Measurements from ENCODE around the gene GABRB2.

GABRB2 gene

DNA sequence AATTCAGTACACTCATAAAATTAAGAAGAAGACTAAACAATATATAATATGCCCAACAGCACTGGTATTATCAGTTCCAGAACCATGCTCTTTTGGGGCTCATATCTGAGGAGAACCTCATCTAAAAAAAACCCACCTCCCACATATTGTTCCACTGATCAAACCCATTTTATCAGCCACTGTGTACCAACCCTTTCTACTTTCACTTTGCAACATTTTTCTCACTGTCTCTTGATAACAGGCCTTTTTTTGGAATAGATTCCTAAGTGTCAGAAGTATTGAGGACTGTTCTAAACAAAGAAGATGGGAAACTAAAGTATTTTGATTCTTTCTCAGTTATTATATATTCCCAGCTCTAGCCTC is 173.2 kb downstream of the GABRB2 start:
- H3K27ac ChIP-seq (ENCODE audit: low read length, poor library complexity, severe bottlenecking), result no peak overlapping the region
- DNase-seq, result no peak
- H2BK15ac ChIP-seq (ENCODE audit: low read depth, poor library complexity, severe bottlenecking), result no peak overlapping the region
- no peak overlapping the region for H4K91ac ChIP-seq (ENCODE audit: low read length)
- H3K36me3 ChIP-seq (ENCODE audit: control insufficient read depth in 1 of 2, insufficient read depth in 2 of 2, low read depth in 1 of 2, low read length in 2 of 2), result no peaks in the 10 kb centered on the region
- no peak overlapping the region for H3K14ac ChIP-seq (ENCODE audit: low read length in 2 of 2)
- H3K4me2 ChIP-seq (ENCODE audit: low read length, poor library complexity, severe bottlenecking), result no peak overlapping the region
- no peak overlapping the region for H2BK5ac ChIP-seq (ENCODE audit: low read depth, low read length, poor library complexity, severe bottlenecking)
- H3K9ac ChIP-seq (ENCODE audit: low read length), result no peak overlapping the region
- no peak overlapping the region for H2AFZ ChIP-seq (ENCODE audit: low read depth, low read length)
- H3K4me1 ChIP-seq (ENCODE audit: control insufficient read depth, insufficient read depth, low read depth, low read length), result no peaks in the 10 kb centered on the region
- H3K23ac ChIP-seq (ENCODE audit: low read length in 2 of 2), result no peak overlapping the region
- no peak overlapping the region for H3K18ac ChIP-seq (ENCODE audit: low read depth in 1 of 2, low read length in 2 of 2)
- no peak overlapping the region for H2BK120ac ChIP-seq (ENCODE audit: low read depth, low read length)
- no peak overlapping the region for H3K4me3 ChIP-seq (ENCODE audit: insufficient read depth in 1 of 2, low read depth in 1 of 2, low read length in 2 of 2)
- no peaks in the 10 kb centered on the region for H3K9me3 ChIP-seq (ENCODE audit: control insufficient read depth, low read length)
- H3K79me1 ChIP-seq (replicated peaks; ENCODE audit: low read length, poor library complexity, severe bottlenecking), result no peaks in the 10 kb centered on the region
- no peaks in the 10 kb centered on the region for H3K27me3 ChIP-seq (ENCODE audit: control insufficient read depth in 1 of 2, insufficient read depth in 1 of 2, low read length in 2 of 2)
- no peak overlapping the region for H4K8ac ChIP-seq (ENCODE audit: low read length)
- H2BK12ac ChIP-seq (ENCODE audit: low read length in 2 of 2), result no peak overlapping the region
- H3K4ac ChIP-seq (ENCODE audit: low read depth in 1 of 2, low read length in 2 of 2), result no peak overlapping the region
- no peak overlapping the region for H2AK5ac ChIP-seq (ENCODE audit: low read length, severe bottlenecking)

DNA sequence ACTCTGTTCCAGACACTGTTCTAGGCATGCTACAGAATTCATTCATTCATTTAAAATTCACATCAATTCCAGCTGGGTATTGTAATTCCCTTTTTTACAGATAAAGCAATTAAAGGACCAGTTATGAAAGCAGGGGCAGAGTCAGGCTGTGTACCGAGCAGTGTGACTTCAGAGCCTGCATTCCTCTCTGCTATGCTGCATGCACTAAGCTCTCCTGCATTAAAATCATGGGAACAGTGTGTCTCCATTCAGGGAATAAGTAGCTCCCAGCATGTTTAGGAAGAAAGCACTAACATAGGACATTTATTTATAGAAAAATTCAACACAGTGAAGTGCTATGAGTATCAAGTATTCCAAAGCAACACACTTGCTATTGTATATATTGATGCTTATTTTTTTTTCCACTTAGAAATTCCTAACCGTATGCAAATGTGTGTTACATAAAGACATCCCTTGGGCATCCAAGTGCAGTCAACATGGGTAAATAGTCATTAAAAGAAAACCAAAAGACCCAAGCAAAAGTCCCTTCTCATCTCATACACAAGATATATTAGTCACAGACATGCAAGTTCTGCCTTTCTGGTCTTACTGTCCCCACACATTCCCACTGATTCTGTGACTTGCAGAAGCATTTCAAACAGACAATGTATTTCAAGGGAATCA is 173.7 kb downstream of the GABRB2 start:
- Histone ChIP-seq H2AFZ (ENCODE audit: low read depth, low read length) (no peak overlapping the region), H4K8ac (ENCODE audit: low read length) (no peak overlapping the region), H3K79me1 (replicated peaks; ENCODE audit: low read length, poor library complexity, severe bottlenecking) (no peaks in the 10 kb centered on the region), H3K4me1 (ENCODE audit: control insufficient read depth, insufficient read depth, low read depth, low read length) (no peaks in the 10 kb centered on the region), H2AK5ac (ENCODE audit: low read length, severe bottlenecking) (no peak overlapping the region), H3K23ac (ENCODE audit: low read length in 2 of 2) (no peak overlapping the region), H4K91ac (ENCODE audit: low read length) (no peak overlapping the region), H3K36me3 (ENCODE audit: control insufficient read depth in 1 of 2, insufficient read depth in 2 of 2, low read depth in 1 of 2, low read length in 2 of 2) (no peaks in the 10 kb centered on the region), H2BK120ac (ENCODE audit: low read depth, low read length) (no peak overlapping the region), H2BK5ac (ENCODE audit: low read depth, low read length, poor library complexity, severe bottlenecking) (no peak overlapping the region), H3K27ac (ENCODE audit: low read length, poor library complexity, severe bottlenecking) (no peak overlapping the region), H3K4me2 (ENCODE audit: low read length, poor library complexity, severe bottlenecking) (no peak overlapping the region), H3K4me3 (ENCODE audit: insufficient read depth in 1 of 2, low read depth in 1 of 2, low read length in 2 of 2) (no peak overlapping the region), H3K9ac (ENCODE audit: low read length) (no peak overlapping the region), H2BK12ac (ENCODE audit: low read length in 2 of 2) (no peak overlapping the region), H3K14ac (ENCODE audit: low read length in 2 of 2) (no peak overlapping the region), H3K27me3 (ENCODE audit: control insufficient read depth in 1 of 2, insufficient read depth in 1 of 2, low read length in 2 of 2) (no peaks in the 10 kb centered on the region), H3K4ac (ENCODE audit: low read depth in 1 of 2, low read length in 2 of 2) (no peak overlapping the region), H3K18ac (ENCODE audit: low read depth in 1 of 2, low read length in 2 of 2) (no peak overlapping the region), H2BK15ac (ENCODE audit: low read depth, poor library complexity, severe bottlenecking) (no peak overlapping the region), H3K9me3 (ENCODE audit: control insufficient read depth, low read length) (no peaks in the 10 kb centered on the region)
- WGBS, result 75% methylated on average over 2 of the region's 2 CpGs
- no peak for DNase-seq

DNA sequence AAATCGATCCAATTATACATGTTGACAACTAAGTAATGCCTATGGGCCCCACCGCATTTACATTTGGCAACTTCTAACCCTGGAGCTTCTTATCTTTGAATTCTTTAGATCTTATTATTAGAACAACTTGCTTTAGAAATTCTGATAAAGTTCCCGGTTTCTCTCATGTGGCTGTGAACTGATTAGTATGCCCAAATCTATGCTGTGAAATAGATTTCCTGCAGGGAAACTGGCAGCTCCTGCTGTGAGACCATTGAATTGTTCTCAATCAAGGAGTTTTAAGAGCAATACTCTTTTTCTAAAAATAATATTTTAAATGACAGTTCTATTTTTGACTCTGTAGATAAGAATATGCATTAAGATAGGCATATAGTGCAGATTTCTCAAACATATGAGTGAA is 177.5 kb downstream of the GABRB2 start:
- no peak overlapping the region for H4K8ac ChIP-seq (ENCODE audit: low read length)
- H3K14ac ChIP-seq (ENCODE audit: low read length in 2 of 2), result no peak overlapping the region
- no peak overlapping the region for H2BK5ac ChIP-seq (ENCODE audit: low read depth, low read length, poor library complexity, severe bottlenecking)
- H3K4me3 ChIP-seq (ENCODE audit: insufficient read depth in 1 of 2, low read depth in 1 of 2, low read length in 2 of 2), result no peak overlapping the region
- no peak overlapping the region for H2BK120ac ChIP-seq (ENCODE audit: low read depth, low read length)
- H2AK5ac ChIP-seq (ENCODE audit: low read length, severe bottlenecking), result no peak overlapping the region
- H3K27me3 ChIP-seq (ENCODE audit: control insufficient read depth in 1 of 2, insufficient read depth in 1 of 2, low read length in 2 of 2), result no peaks in the 10 kb centered on the region
- no peaks in the 10 kb centered on the region for H3K4me1 ChIP-seq (ENCODE audit: control insufficient read depth, insufficient read depth, low read depth, low read length)
- H3K4me2 ChIP-seq (ENCODE audit: low read length, poor library complexity, severe bottlenecking), result no peak overlapping the region
- no peak overlapping the region for H3K4ac ChIP-seq (ENCODE audit: low read depth in 1 of 2, low read length in 2 of 2)
- WGBS, result 17% methylated on average over 1 of the region's 3 CpGs
- DNase-seq, result no peak
- no peak overlapping the region for H2AFZ ChIP-seq (ENCODE audit: low read depth, low read length)
- H3K79me1 ChIP-seq (replicated peaks; ENCODE audit: low read length, poor library complexity, severe bottlenecking), result no peaks in the 10 kb centered on the region
- H3K9ac ChIP-seq (ENCODE audit: low read length), result no peak overlapping the region
- no peak overlapping the region for H4K91ac ChIP-seq (ENCODE audit: low read length)
- H2BK15ac ChIP-seq (ENCODE audit: low read depth, poor library complexity, severe bottlenecking), result no peak overlapping the region
- no peak overlapping the region for H3K18ac ChIP-seq (ENCODE audit: low read depth in 1 of 2, low read length in 2 of 2)
- no peaks in the 10 kb centered on the region for H3K9me3 ChIP-seq (ENCODE audit: control insufficient read depth, low read length)
- H3K23ac ChIP-seq (ENCODE audit: low read length in 2 of 2), result no peak overlapping the region
- no peak overlapping the region for H2BK12ac ChIP-seq (ENCODE audit: low read length in 2 of 2)
- H3K27ac ChIP-seq (ENCODE audit: low read length, poor library complexity, severe bottlenecking), result no peak overlapping the region
- no peaks in the 10 kb centered on the region for H3K36me3 ChIP-seq (ENCODE audit: control insufficient read depth in 1 of 2, insufficient read depth in 2 of 2, low read depth in 1 of 2, low read length in 2 of 2)

- H3K4ac ChIP-seq (ENCODE audit: low read depth in 1 of 2, low read length in 2 of 2), result no peak overlapping the region
- no peaks in the 10 kb centered on the region for H3K4me1 ChIP-seq (ENCODE audit: control insufficient read depth, insufficient read depth, low read depth, low read length)
- no peaks in the 10 kb centered on the region for H3K36me3 ChIP-seq (ENCODE audit: control insufficient read depth in 1 of 2, insufficient read depth in 2 of 2, low read depth in 1 of 2, low read length in 2 of 2)
- no peak overlapping the region for H3K18ac ChIP-seq (ENCODE audit: low read depth in 1 of 2, low read length in 2 of 2)
- no peaks in the 10 kb centered on the region for H3K79me1 ChIP-seq (replicated peaks; ENCODE audit: low read length, poor library complexity, severe bottlenecking)
- no peak overlapping the region for H2BK5ac ChIP-seq (ENCODE audit: low read depth, low read length, poor library complexity, severe bottlenecking)
- H3K9ac ChIP-seq (ENCODE audit: low read length), result no peak overlapping the region
- no peak overlapping the region for H3K27ac ChIP-seq (ENCODE audit: low read length, poor library complexity, severe bottlenecking)
- no peak for DNase-seq
- H3K4me3 ChIP-seq (ENCODE audit: insufficient read depth in 1 of 2, low read depth in 1 of 2, low read length in 2 of 2), result no peak overlapping the region
- H2BK12ac ChIP-seq (ENCODE audit: low read length in 2 of 2), result no peak overlapping the region
- no peak overlapping the region for H2BK15ac ChIP-seq (ENCODE audit: low read depth, poor library complexity, severe bottlenecking)
- WGBS, result 48% methylated on average over 2 of the region's 2 CpGs
- H3K27me3 ChIP-seq (ENCODE audit: control insufficient read depth in 1 of 2, insufficient read depth in 1 of 2, low read length in 2 of 2), result no peaks in the 10 kb centered on the region
- H2AK5ac ChIP-seq (ENCODE audit: low read length, severe bottlenecking), result no peak overlapping the region
- no peak overlapping the region for H4K91ac ChIP-seq (ENCODE audit: low read length)
- no peaks in the 10 kb centered on the region for H3K9me3 ChIP-seq (ENCODE audit: control insufficient read depth, low read length)
- no peak overlapping the region for H4K8ac ChIP-seq (ENCODE audit: low read length)
- H2AFZ ChIP-seq (ENCODE audit: low read depth, low read length), result no peak overlapping the region
- no peak overlapping the region for H3K14ac ChIP-seq (ENCODE audit: low read length in 2 of 2)
- H2BK120ac ChIP-seq (ENCODE audit: low read depth, low read length), result no peak overlapping the region
- no peak overlapping the region for H3K23ac ChIP-seq (ENCODE audit: low read length in 2 of 2)
- no peak overlapping the region for H3K4me2 ChIP-seq (ENCODE audit: low read length, poor library complexity, severe bottlenecking)
These were observed 188.1 kb downstream of the GABRB2 start for GRCh38 chr5:161358446-161358845.

All from mesenchymal stem cell (in vitro differentiated cells and primary cell).